K562 (cell line): ENCODE data around the gene GLIPR2. TPM values are rescaled to one million over a fixed set of nuclear protein-coding genes. Genes with fewer than 3 reads are reported as not detected.

ENCODE experiments used
- BCOR ChIP-seq: fragments of 450-650 bp; IDR thresholded peaks from 2 replicates; pipeline ENCODE4 v1.6.1; 2016
- CTBP1 ChIP-seq: fragments of 450-650 bp; IDR thresholded peaks from 2 replicates; pipeline ENCODE4 v1.6.1; 2016; ENCODE audit warnings: borderline replicate concordance
- CXXC5 ChIP-seq: fragments of 250-450 bp; sonication (Bioruptor Pico); IDR thresholded peaks from 2 replicates; pipeline ENCODE4 v1.8.0; 2022; ENCODE audit warnings: inconsistent platforms, mild to moderate bottlenecking, moderate library complexity
- EGR1 ChIP-seq: fragments of 450-650 bp; conservative IDR thresholded peaks from 2 replicates; pipeline ENCODE4 v1.6.1; 2017; ENCODE audit warnings: mild to moderate bottlenecking
- FOSL1 ChIP-seq: fragments of 200-800 bp; sonication (Bioruptor generic); conservative IDR thresholded peaks from 2 replicates; pipeline ENCODE4 v1.6.1; 2016; ENCODE audit warnings: missing genetic modification characterization, missing compliant biosample characterization
- HEY1 ChIP-seq: fragments of 250-450 bp; sonication (Bioruptor Pico); IDR thresholded peaks from 2 replicates; pipeline ENCODE4 v1.5.0; 2020; ENCODE audit warnings: mild to moderate bottlenecking, moderate library complexity, borderline replicate concordance
- KLF13 ChIP-seq: fragments of 450-650 bp; IDR thresholded peaks from 2 replicates; pipeline ENCODE4 v1.6.1; 2016; ENCODE audit warnings: missing genetic modification characterization, low read depth, mild to moderate bottlenecking, missing compliant biosample characterization, moderate library complexity, borderline replicate concordance
- NRF1 ChIP-seq, 2 experiments: fragments of 450-650 bp; IDR thresholded peaks in 1 of 2; conservative IDR thresholded peaks in 1 of 2; 2 replicates each; pipeline ENCODE4 v1.6.1; 2014; ENCODE audit warnings: mild to moderate bottlenecking in 2 of 2
- PHF21A ChIP-seq: fragments of 450-650 bp; IDR thresholded peaks from 2 replicates; pipeline ENCODE4 v1.6.1; 2017; ENCODE audit warnings: low read depth, borderline replicate concordance
- RB1 ChIP-seq: fragments of 450-650 bp; IDR thresholded peaks from 2 replicates; pipeline ENCODE4 v1.6.1; 2017; ENCODE audit warnings: low read depth, mild to moderate bottlenecking
- TCFL5 ChIP-seq: fragments of 250-450 bp; sonication (Bioruptor Pico); conservative IDR thresholded peaks from 2 replicates; pipeline ENCODE4 v1.6.1; 2021; ENCODE audit warnings: mild to moderate bottlenecking, moderate library complexity, matching md5 sums
- TOE1 ChIP-seq, 2 experiments: fragments of 450-650 bp in 1 of 2; sonication (generic) in 1 of 2; formaldehyde crosslinking in 1 of 2; IDR thresholded peaks; 2 replicates each; pipeline versions ENCODE4 v1.7.1 to v1.8.0; 2016 to 2022; ENCODE audit warnings: borderline replicate concordance in 2 of 2, mild to moderate bottlenecking in 2 of 2, antibody characterized with exemption in 1 of 2, inconsistent platforms in 1 of 2, low read depth in 1 of 2, missing genetic modification reagents in 1 of 2, moderate library complexity in 1 of 2
- ZBTB1 ChIP-seq: sonication (generic); formaldehyde crosslinking; IDR thresholded peaks from 2 replicates; pipeline ENCODE4 v1.8.1; 2023; ENCODE audit warnings: missing genetic modification reagents, low read depth, mild to moderate bottlenecking, borderline replicate concordance
- ZNF212 ChIP-seq: fragments of 450-650 bp; formaldehyde crosslinking; IDR thresholded peaks from 2 replicates; pipeline ENCODE4 v1.4.0; 2020; ENCODE audit warnings: mild to moderate bottlenecking
- ZNF609 ChIP-seq: sonication (generic); formaldehyde crosslinking; IDR thresholded peaks from 2 replicates; pipeline ENCODE4 v1.8.1; 2023; ENCODE audit warnings: missing genetic modification reagents, mild to moderate bottlenecking, borderline replicate concordance
- polyA plus RNA-seq, 8 experiments: library from polyadenylated mRNA; depleted of rRNA in 4 of 8; stranded (reverse) in 5 of 8; unstranded in 3 of 8; fragments of >200 nt; fragmentation: Nextera tagmentation in 2 of 8; fragmentation: Illumina TruSeq in 1 of 8; extraction: Ambion mirVana in 2 of 8; extraction: Trizol in 1 of 8; gene quantifications; 2 replicates each; pipeline versions ENCODE4 v1.2.1 to v1.2.3, GENCODE V29; 2011 to 2014; ENCODE audit warnings: inconsistent platforms in 1 of 8, missing spikeins in 1 of 8
- total RNA-seq, 7 experiments: library from RNA; depleted of rRNA in 6 of 7; stranded (reverse); fragments of >200 nt in 6 of 7; fragmentation: Illumina TruSeq in 2 of 7; extraction: Trizol in 2 of 7; gene quantifications; 2 replicates each; pipeline versions ENCODE4 v1.2.1 to v1.2.3, GENCODE V29; 2011 to 2021; ENCODE audit warnings: low replicate concordance in 1 of 7
- TF ChIP-seq, protein P1 (sequence below), 3 experiments: IDR thresholded peaks in 2 of 3; conservative IDR thresholded peaks in 1 of 3; 2 replicates each; pipeline ENCODE4 v1.5.1; 2011 to 2012; ENCODE audit warnings: low read length in 3 of 3, mild to moderate bottlenecking in 3 of 3, control low read depth in 2 of 3, improper control_type of control experiment in 1 of 3, inconsistent platforms in 1 of 3, low read depth in 1 of 3, mixed read lengths in 1 of 3, moderate library complexity in 1 of 3; ENCODE audit not compliant: insufficient read depth in 2 of 3
- TF ChIP-seq, protein P2 (sequence below), 2 experiments: fragments of 450-650 bp; IDR thresholded peaks; 2 replicates each; pipeline ENCODE4 v1.6.1; 2016
- TF ChIP-seq, protein P3 (sequence below): fragments of 250-450 bp; sonication (Bioruptor Pico); IDR thresholded peaks from 2 replicates; pipeline ENCODE4 v1.8.0; 2021; ENCODE audit warnings: borderline replicate concordance, mild to moderate bottlenecking, moderate library complexity; ENCODE audit not compliant: poor library complexity, severe bottlenecking

Gene GLIPR2
- total and polyA plus RNA-seq, 9 of the 15 experiments (the other 6 are each of a cell fraction or from before 2014, with no cell fraction given): 1.4 to 8.8 (median 2.9) TPM

- TF ChIP-seq FOSL1 (tag) (no peak), ZNF609 (CRISPR knock-in tag) (no peak), HEY1 (no peak), KLF13 (peak; percentile 57; the same call in 1 of the 2 replicates), ZBTB1 (CRISPR knock-in tag) (peak; percentile 99), TOE1 (IDR thresholded peaks at IDR 0.05; ENCODE audit: borderline replicate concordance) (no peak), TOE1 (CRISPR knock-in tag; IDR thresholded peaks at IDR 0.05; ENCODE audit: borderline replicate concordance, low read depth) (no peak), RB1 (peak; percentile 61; the same call in 1 of the 2 replicates), TCFL5 (CRISPR knock-in tag) (no peak), ZNF212 (no peak), CXXC5 (CRISPR knock-in tag) (peak; percentile 40), CTBP1 (peak; percentile 49; the same call in 1 of the 2 replicates), BCOR (peak; percentile 94), NRF1 (conservative IDR thresholded peaks at IDR 0.05 in 1 of 2, IDR thresholded peaks at IDR 0.05 in 1 of 2) (peak; percentile 57 to 64), PHF21A (no peak), EGR1 (peak; percentile 53; the same call in 1 of the 2 replicates)
- TF ChIP-seq, protein P1, sequence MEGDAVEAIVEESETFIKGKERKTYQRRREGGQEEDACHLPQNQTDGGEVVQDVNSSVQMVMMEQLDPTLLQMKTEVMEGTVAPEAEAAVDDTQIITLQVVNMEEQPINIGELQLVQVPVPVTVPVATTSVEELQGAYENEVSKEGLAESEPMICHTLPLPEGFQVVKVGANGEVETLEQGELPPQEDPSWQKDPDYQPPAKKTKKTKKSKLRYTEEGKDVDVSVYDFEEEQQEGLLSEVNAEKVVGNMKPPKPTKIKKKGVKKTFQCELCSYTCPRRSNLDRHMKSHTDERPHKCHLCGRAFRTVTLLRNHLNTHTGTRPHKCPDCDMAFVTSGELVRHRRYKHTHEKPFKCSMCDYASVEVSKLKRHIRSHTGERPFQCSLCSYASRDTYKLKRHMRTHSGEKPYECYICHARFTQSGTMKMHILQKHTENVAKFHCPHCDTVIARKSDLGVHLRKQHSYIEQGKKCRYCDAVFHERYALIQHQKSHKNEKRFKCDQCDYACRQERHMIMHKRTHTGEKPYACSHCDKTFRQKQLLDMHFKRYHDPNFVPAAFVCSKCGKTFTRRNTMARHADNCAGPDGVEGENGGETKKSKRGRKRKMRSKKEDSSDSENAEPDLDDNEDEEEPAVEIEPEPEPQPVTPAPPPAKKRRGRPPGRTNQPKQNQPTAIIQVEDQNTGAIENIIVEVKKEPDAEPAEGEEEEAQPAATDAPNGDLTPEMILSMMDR (IDR thresholded peaks at IDR 0.05 in 2 of 3, conservative IDR thresholded peaks at IDR 0.05 in 1 of 3; ENCODE audit: insufficient read depth in 2 of 3, low read depth in 1 of 3, low read length in 3 of 3): peak; percentile 76 to 91 (median 80)
- TF ChIP-seq, protein P2, sequence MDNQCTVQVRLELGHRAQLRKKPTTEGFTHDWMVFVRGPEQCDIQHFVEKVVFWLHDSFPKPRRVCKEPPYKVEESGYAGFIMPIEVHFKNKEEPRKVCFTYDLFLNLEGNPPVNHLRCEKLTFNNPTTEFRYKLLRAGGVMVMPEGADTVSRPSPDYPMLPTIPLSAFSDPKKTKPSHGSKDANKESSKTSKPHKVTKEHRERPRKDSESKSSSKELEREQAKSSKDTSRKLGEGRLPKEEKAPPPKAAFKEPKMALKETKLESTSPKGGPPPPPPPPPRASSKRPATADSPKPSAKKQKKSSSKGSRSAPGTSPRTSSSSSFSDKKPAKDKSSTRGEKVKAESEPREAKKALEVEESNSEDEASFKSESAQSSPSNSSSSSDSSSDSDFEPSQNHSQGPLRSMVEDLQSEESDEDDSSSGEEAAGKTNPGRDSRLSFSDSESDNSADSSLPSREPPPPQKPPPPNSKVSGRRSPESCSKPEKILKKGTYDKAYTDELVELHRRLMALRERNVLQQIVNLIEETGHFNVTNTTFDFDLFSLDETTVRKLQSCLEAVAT (IDR thresholded peaks at IDR 0.05): 0 out of 4 replicates have a peak, but pooled peaks of 1 of the 2 experiments have one; percentile 30
- TF ChIP-seq, protein P3, sequence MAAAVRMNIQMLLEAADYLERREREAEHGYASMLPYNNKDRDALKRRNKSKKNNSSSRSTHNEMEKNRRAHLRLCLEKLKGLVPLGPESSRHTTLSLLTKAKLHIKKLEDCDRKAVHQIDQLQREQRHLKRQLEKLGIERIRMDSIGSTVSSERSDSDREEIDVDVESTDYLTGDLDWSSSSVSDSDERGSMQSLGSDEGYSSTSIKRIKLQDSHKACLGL: no peak
Observed at GRCh38 chr9:36166168-36166927, 29.8 kb downstream of the GLIPR2 start (continued).
